ENCODE results near the gene EZR.

DNA sequence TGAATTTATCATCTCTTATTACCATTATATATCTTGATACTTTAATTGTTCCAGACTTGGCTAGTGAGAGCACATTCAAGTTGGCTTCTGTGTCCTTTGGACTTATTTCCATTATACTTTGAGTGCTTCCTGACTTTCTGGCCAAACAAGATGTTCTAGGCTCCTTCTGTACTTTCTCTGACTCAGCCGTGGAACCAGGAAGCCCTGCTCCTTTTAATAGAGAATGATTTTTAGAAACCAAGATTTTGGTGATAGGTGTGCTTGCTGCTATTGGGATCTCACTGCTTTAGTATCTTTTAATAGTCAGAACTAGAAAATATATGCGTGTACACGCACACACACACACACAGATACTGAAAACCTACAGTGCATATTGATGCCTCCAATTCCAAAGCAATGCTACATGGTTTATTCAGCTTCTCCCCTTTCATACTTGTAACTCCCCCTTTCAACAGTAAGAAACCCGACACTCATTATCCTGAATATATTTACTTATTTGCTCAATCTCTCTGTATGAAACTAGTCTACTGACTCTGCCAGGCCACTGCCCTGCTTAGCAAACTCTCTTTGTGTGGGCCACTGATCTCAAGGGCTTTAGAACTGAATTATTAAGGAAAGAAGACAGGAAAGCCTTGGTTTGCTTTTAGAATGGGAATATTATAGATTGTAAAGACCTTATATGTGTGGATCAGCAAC, 42.7 kb upstream of the EZR start:
- TF ChIP-seq, protein P1, sequence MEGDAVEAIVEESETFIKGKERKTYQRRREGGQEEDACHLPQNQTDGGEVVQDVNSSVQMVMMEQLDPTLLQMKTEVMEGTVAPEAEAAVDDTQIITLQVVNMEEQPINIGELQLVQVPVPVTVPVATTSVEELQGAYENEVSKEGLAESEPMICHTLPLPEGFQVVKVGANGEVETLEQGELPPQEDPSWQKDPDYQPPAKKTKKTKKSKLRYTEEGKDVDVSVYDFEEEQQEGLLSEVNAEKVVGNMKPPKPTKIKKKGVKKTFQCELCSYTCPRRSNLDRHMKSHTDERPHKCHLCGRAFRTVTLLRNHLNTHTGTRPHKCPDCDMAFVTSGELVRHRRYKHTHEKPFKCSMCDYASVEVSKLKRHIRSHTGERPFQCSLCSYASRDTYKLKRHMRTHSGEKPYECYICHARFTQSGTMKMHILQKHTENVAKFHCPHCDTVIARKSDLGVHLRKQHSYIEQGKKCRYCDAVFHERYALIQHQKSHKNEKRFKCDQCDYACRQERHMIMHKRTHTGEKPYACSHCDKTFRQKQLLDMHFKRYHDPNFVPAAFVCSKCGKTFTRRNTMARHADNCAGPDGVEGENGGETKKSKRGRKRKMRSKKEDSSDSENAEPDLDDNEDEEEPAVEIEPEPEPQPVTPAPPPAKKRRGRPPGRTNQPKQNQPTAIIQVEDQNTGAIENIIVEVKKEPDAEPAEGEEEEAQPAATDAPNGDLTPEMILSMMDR (IDR thresholded peaks at IDR 0.05; ENCODE audit: poor library complexity) = no peak
- no peak for TF ChIP-seq EZH2 (IDR thresholded peaks at IDR 0.05; ENCODE audit: borderline replicate concordance)
